Body of pancreas (tissue), 4 donors: ENCODE data around the gene WWTR1.

ENCODE experiments used
- CTCF ChIP-seq, 7 experiments: fragments of 450-650 bp in 4 of 7; fragments of 200-600 bp in 3 of 7; sonication (generic) in 3 of 7; IDR thresholded peaks; one replicate each; pipeline ENCODE4 v1.5.1; 2016 to 2019; ENCODE audit warnings: antibody characterized with exemption in 7 of 7
- POLR2A ChIP-seq, 3 donors: fragments of 450-650 bp; IDR thresholded peaks; one replicate each; pipeline ENCODE4 v1.6.1; 2016; ENCODE audit warnings: antibody characterized with exemption in 3 of 3, mild to moderate bottlenecking in 2 of 3

- TF ChIP-seq CTCF (IDR thresholded peaks at IDR 0.05) (no peak), POLR2A (IDR thresholded peaks at IDR 0.05) (no peak)
Measured at GRCh38 chr3:149579838-149580542, 77.8 kb downstream of the WWTR1 start.
